Measurements from ENCODE around the gene MNX1. TPM values are rescaled to one million over a fixed set of nuclear protein-coding genes. Genes with fewer than 3 reads are reported as not detected.

The MNX1 gene
- total RNA-seq, 4 donors from 2014 or later = 11.7 to 23.2 (median 13.1) TPM

DNA sequence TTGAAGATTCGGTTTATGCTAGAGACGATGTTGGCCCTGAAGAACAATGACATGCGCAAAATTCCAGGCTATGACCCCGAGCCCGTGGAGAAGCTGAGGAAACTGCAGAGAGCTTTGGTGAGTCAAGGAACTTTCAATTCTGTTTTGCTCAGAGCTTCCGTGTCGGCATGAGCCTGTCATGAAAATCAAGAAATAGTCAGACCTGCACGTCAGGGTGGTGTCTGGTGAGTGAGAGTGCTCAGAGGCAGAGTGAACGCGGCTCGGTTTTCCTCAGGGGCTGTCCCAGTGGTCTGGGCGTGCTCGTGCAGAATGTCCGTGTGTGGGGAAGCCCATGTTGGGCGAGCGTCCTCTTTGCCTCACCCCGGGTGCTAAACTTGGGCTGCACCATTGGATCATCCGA is 48.3 kb downstream of the MNX1 start:
- no peak for DNase-seq
- 95% methylated on average over 18 of the region's 18 CpGs; no CpG with 5 or more reads in 1 of the 2 donors for WGBS, 2 donors (ENCODE audit: low coverage in 1 of 2)
- Histone ChIP-seq H3K27ac (no peak overlapping the region), H3K36me3 (peaks cover 0 to 59% (median 27%) of the 10 kb centered on the region in 4 donors), H3K27me3 (no peaks in the 10 kb centered on the region), H3K9me3 (no peaks in the 10 kb centered on the region), H3K4me1 (no peaks in the 10 kb centered on the region), H3K4me3 (no peak overlapping the region)
- in situ Hi-C loops (cut with MboI; ENCODE audit: low pct_ligation_motif_present in 1 of 4, low pct_unique_long_range_greater_than_20kb in 1 of 4, low sequenced_read_pairs in 3 of 4) (loop anchor here in 3 of 4 donors (10.0 to 25.0 kb wide), 3 partner anchors 57 to 250 kb away; partner anchors contain the start of gene UBE3C (in 2 of the 3)), intact Hi-C loops (cut with DNase I; ENCODE audit: low total_unique reads) (no loop called here)
- TF ChIP-seq POLR2AphosphoS5 (IDR thresholded peaks at IDR 0.05) (no peak), POLR2A (IDR thresholded peaks at IDR 0.05) (no peak), EP300 (IDR thresholded peaks at IDR 0.05; ENCODE audit: low read depth) (no peak)
- TF ChIP-seq, protein P1, sequence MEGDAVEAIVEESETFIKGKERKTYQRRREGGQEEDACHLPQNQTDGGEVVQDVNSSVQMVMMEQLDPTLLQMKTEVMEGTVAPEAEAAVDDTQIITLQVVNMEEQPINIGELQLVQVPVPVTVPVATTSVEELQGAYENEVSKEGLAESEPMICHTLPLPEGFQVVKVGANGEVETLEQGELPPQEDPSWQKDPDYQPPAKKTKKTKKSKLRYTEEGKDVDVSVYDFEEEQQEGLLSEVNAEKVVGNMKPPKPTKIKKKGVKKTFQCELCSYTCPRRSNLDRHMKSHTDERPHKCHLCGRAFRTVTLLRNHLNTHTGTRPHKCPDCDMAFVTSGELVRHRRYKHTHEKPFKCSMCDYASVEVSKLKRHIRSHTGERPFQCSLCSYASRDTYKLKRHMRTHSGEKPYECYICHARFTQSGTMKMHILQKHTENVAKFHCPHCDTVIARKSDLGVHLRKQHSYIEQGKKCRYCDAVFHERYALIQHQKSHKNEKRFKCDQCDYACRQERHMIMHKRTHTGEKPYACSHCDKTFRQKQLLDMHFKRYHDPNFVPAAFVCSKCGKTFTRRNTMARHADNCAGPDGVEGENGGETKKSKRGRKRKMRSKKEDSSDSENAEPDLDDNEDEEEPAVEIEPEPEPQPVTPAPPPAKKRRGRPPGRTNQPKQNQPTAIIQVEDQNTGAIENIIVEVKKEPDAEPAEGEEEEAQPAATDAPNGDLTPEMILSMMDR (IDR thresholded peaks at IDR 0.05) = no peak

DNA sequence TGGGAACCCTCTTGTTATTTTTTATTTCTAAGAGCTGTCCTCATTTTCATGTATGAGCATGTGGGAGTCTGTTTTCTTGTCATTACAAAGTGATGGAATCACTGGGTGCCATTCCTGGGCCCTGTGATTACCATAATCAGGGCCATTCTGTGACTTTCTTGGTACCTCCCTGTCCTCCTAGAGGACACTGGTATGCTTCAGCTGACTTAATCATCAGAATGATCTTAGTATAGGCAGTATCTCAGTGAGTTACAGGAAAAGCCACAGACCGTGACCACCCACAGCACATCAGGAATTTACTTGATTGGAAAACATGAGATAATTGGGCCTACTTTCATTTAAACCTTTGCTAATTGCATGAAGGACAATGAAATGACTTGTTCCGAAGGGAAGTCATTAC is 53.7 kb downstream of the MNX1 start:
- intact Hi-C loops (cut with DNase I; ENCODE audit: low total_unique reads) = no loop called here
- in situ Hi-C loops (cut with MboI; ENCODE audit: low pct_ligation_motif_present in 1 of 4, low pct_unique_long_range_greater_than_20kb in 1 of 4, low sequenced_read_pairs in 3 of 4) = loop anchor here in 3 of 4 donors (10.0 to 25.0 kb wide), 3 partner anchors 178 to 256 kb away; partner anchors contain the start of gene UBE3C (in 3 of the 3)
- WGBS, 2 donors (ENCODE audit: low coverage in 1 of 2) = 90 to 100% methylated on average over 1 to 2 of the region's 2 CpGs

DNA sequence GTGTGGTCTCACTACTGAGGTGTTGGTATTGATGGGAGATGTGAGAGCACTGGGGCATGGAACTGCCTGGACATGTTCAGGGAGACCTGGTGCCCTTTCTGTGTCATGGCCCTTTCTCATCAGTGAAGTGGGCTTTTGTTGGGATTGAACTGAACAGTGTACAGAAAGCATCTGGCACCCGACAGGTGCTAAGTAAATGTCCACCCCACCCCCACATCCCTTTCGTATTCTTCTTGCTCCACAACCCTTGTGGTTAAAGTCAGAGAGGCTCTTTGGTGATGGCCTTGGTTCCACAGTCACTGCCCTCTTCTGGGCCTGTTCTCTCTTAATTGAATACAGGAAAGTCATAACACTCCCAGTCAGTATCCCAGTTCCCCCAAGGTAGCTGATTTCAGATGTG is 55.5 kb downstream of the MNX1 start:
- H3K27me3 ChIP-seq = no peaks in the 10 kb centered on the region
- H3K4me3 ChIP-seq = no peak overlapping the region
- H3K9me3 ChIP-seq = no peaks in the 10 kb centered on the region
- 92% methylated on average over 2 of the region's 2 CpGs for WGBS, 2 donors (ENCODE audit: low coverage in 1 of 2)
- TF ChIP-seq, protein P1 (IDR thresholded peaks at IDR 0.05) = no peak
- TF ChIP-seq POLR2A (IDR thresholded peaks at IDR 0.05) (no peak), POLR2AphosphoS5 (IDR thresholded peaks at IDR 0.05) (no peak), EP300 (IDR thresholded peaks at IDR 0.05; ENCODE audit: low read depth) (no peak)
- H3K36me3 ChIP-seq = peaks cover 0 to 41% (median 17%) of the 10 kb centered on the region in 4 donors
- in situ Hi-C loops (cut with MboI; ENCODE audit: low pct_ligation_motif_present in 1 of 4, low pct_unique_long_range_greater_than_20kb in 1 of 4, low sequenced_read_pairs in 3 of 4) (loop anchor here in 3 of 4 donors (10.0 to 25.0 kb wide), 3 partner anchors 180 to 257 kb away; partner anchors contain the start of gene UBE3C (in 3 of the 3)), intact Hi-C loops (cut with DNase I; ENCODE audit: low total_unique reads) (no loop called here)
- no peak overlapping the region for H3K27ac ChIP-seq
- DNase-seq = no peak
- peaks cover 12 to 24% (median 20%) of the 10 kb centered on the region in 4 donors for H3K4me1 ChIP-seq

More for the DNA sequence above, 53.7 kb downstream of the MNX1 start:
- Histone ChIP-seq H3K27me3 (no peaks in the 10 kb centered on the region), H3K27ac (no peak overlapping the region), H3K9me3 (no peaks in the 10 kb centered on the region), H3K4me1 (peaks cover 2 to 8% (median 4%) of the 10 kb centered on the region in 4 donors), H3K36me3 (peaks cover 0 to 53% (median 23%) of the 10 kb centered on the region in 4 donors), H3K4me3 (no peak overlapping the region)
- DNase-seq = no peak
- TF ChIP-seq POLR2A (IDR thresholded peaks at IDR 0.05) (no peak), EP300 (IDR thresholded peaks at IDR 0.05; ENCODE audit: low read depth) (no peak), POLR2AphosphoS5 (IDR thresholded peaks at IDR 0.05) (no peak)
- TF ChIP-seq, protein P1 (IDR thresholded peaks at IDR 0.05) = no peak

Other genes starting within 250 kb of the MNX1 start
- gene LMBR1, start 117.5 kb downstream of the MNX1 start, total RNA-seq = 10 to 100 TPM; 16.7 to 78.1 (median 67.4) TPM
- 10 to 100 TPM in 3 of 4 donors, 1 to 10 TPM in 1; 6.6 to 22.4 (median 15.2) TPM for gene NOM1, start 61.0 kb downstream of the MNX1 start, total RNA-seq
- 10 to 100 TPM; 47.9 to 91.8 (median 66.2) TPM for gene UBE3C, start 128.3 kb upstream of the MNX1 start, total RNA-seq